HCT116 (cell line): ENCODE data around the gene FNBP1L. TPM values are rescaled to one million over a fixed set of nuclear protein-coding genes. Genes with fewer than 3 reads are reported as not detected.

Experiments used
- ATAC-seq: fragments of 200-7000 bp; cut with Tn5 transposase; 2 replicates; pipeline ENCODE4 v1.9.1; 2020; ENCODE audit warnings: mild to moderate bottlenecking, moderate library complexity
- BruUV-seq: library from RNA; stranded (reverse); fragments of 400-500 nt; replicated peaks from 2 replicates; lab custom pipeline; 2021; lab: Mats Ljungman, UMichigan
- CTCF ChIA-PET: fragments of 300-600 bp; sonication (Branson Sonifier 250); formaldehyde crosslinking; loops from one replicate; lab custom pipeline; 2021; ENCODE audit warnings: antibody characterized with exemption; lab: Charles Lee
- POLR2A ChIA-PET: fragments of 300-600, 350-600 bp; sonication (Branson Sonifier 250); formaldehyde crosslinking; loops from one replicate; lab custom pipeline; 2021; ENCODE audit warnings: antibody characterized with exemption; lab: Charles Lee
- RAD21 ChIA-PET, 2 experiments: fragments of 300-600 bp; sonication (Branson Sonifier 250); formaldehyde crosslinking; loops; one replicate each; lab custom pipeline; 2023; ENCODE audit warnings: low total read pairs in 2 of 2; ENCODE audit not compliant: uncharacterized antibody in 2 of 2, unreplicated experiment in 2 of 2, low non-redundant PET in 1 of 2; lab: Charles Lee
- DNase-seq: peaks from one replicate; pipeline ENCODE4 v3.0.0-alpha.2; 2010; ENCODE audit warnings: low read depth, low spot score
- H2AFZ ChIP-seq: fragments of 200-600 bp; shearing (Covaris generic), sonication (generic); 2 replicates; pipeline ENCODE4 v1.6.1; 2017; ENCODE audit warnings: low read depth, mixed run types, mixed read lengths, antibody characterized with exemption, low read length; ENCODE audit not compliant: poor library complexity, severe bottlenecking
- H3K27ac ChIP-seq: 2 replicates; pipeline ENCODE4 v1.5.1; 2012; ENCODE audit warnings: low read depth, low read length
- H3K27me3 ChIP-seq: fragments of 200-600 bp; sonication (generic); 2 replicates; pipeline ENCODE4 v1.6.1; 2016; ENCODE audit warnings: mixed run types, low read length, mixed read lengths; ENCODE audit not compliant: insufficient read depth
- H3K36me3 ChIP-seq, 2 experiments: fragments of 200-500 bp in 1 of 2; fragments of 200-600 bp in 1 of 2; sonication (Bioruptor generic) in 1 of 2; sonication (generic) in 1 of 2; 2 replicates each; pipeline versions ENCODE4 v1.5.1 to v1.6.1; 2014 to 2016; ENCODE audit warnings: low read length in 2 of 2, inconsistent platforms in 1 of 2, mixed read lengths in 1 of 2, mixed run types in 1 of 2; ENCODE audit not compliant: insufficient read depth in 2 of 2, control insufficient read depth in 1 of 2
- H3K4me1 ChIP-seq, 2 experiments: fragments of 200-600 bp in 1 of 2; sonication (generic) in 1 of 2; 2 replicates each; pipeline versions ENCODE4 v1.5.1 to v1.6.1; 2012 to 2017; ENCODE audit warnings: low read length in 2 of 2, inconsistent platforms in 1 of 2, mild to moderate bottlenecking in 1 of 2, mixed read lengths in 1 of 2, mixed run types in 1 of 2, moderate library complexity in 1 of 2; ENCODE audit not compliant: insufficient read depth in 2 of 2, control insufficient read depth in 1 of 2
- H3K4me2 ChIP-seq: fragments of 200-600 bp; sonication (generic); 2 replicates; pipeline ENCODE4 v1.6.1; 2017; ENCODE audit warnings: mixed run types, low read length, mixed read lengths
- H3K4me3 ChIP-seq, 2 experiments: fragments of 200-600 bp in 1 of 2; sonication (generic) in 1 of 2; replicated peaks in 1 of 2; 2 replicates each; pipeline ENCODE4 v1.5.1; 2011 to 2016; ENCODE audit warnings: low read length in 2 of 2, control low read depth in 1 of 2, low read depth in 1 of 2, mild to moderate bottlenecking in 1 of 2, mixed read lengths in 1 of 2, mixed run types in 1 of 2
- H3K79me2 ChIP-seq: fragments of 200-600 bp; sonication (generic); 2 replicates; pipeline ENCODE4 v1.6.1; 2017; ENCODE audit warnings: mild to moderate bottlenecking, mixed run types, low read length, moderate library complexity, mixed read lengths; ENCODE audit not compliant: insufficient read depth
- H3K9ac ChIP-seq: fragments of 200-600 bp; sonication (generic); 2 replicates; pipeline ENCODE4 v1.6.1; 2016; ENCODE audit warnings: low read length, mixed read lengths
- H3K9me2 ChIP-seq: fragments of 200-600 bp; sonication (generic), shearing (Covaris generic); 2 replicates; pipeline ENCODE4 v1.6.1; 2017; ENCODE audit warnings: mixed run types, mild to moderate bottlenecking, moderate library complexity; ENCODE audit not compliant: insufficient read depth
- H3K9me3 ChIP-seq, 2 experiments: fragments of 200-500 bp in 1 of 2; fragments of 200-600 bp in 1 of 2; sonication (Bioruptor generic) in 1 of 2; sonication (generic) in 1 of 2; 2 replicates each; pipeline ENCODE4 v1.6.1; 2014 to 2017; ENCODE audit warnings: low read length in 2 of 2, mixed read lengths in 2 of 2, inconsistent platforms in 1 of 2, low read depth in 1 of 2, mild to moderate bottlenecking in 1 of 2, mixed run types in 1 of 2, moderate library complexity in 1 of 2; ENCODE audit not compliant: control insufficient read depth in 1 of 2, insufficient read depth in 1 of 2
- H4K20me1 ChIP-seq: fragments of 200-600 bp; sonication (generic), shearing (Covaris generic); 2 replicates; pipeline ENCODE4 v1.6.1; 2017; ENCODE audit warnings: mixed run types, mild to moderate bottlenecking, moderate library complexity; ENCODE audit not compliant: insufficient read depth
- ATF3 ChIP-seq: IDR thresholded peaks from 2 replicates; pipeline ENCODE4 v1.6.1; 2012
- CBX3 ChIP-seq: IDR thresholded peaks from 2 replicates; pipeline ENCODE4 v1.6.1; 2012; ENCODE audit warnings: low read depth
- CEBPB ChIP-seq: IDR thresholded peaks from 2 replicates; pipeline ENCODE4 v1.6.1; 2012; ENCODE audit warnings: low read depth
- EGR1 ChIP-seq: IDR thresholded peaks from 2 replicates; pipeline ENCODE4 v1.6.1; 2012; ENCODE audit warnings: low read depth
- EZH2 ChIP-seq: fragments of 200-600 bp; sonication (generic); IDR thresholded peaks from 2 replicates; pipeline ENCODE4 v1.6.1; 2017; ENCODE audit warnings: antibody characterized with exemption, mixed run types
- EZH2phosphoT487 ChIP-seq: fragments of 200-600 bp; IDR thresholded peaks from 2 replicates; pipeline ENCODE4 v1.6.1; 2018; ENCODE audit warnings: antibody characterized with exemption, borderline replicate concordance
- FOSL1 ChIP-seq: IDR thresholded peaks from 2 replicates; pipeline ENCODE4 v1.6.1; 2012; ENCODE audit warnings: low read depth
- JUND ChIP-seq: IDR thresholded peaks from 2 replicates; pipeline ENCODE4 v1.6.1; 2012
- POLR2A ChIP-seq: IDR thresholded peaks from 2 replicates; pipeline ENCODE4 v1.7.0; 2011; ENCODE audit warnings: borderline replicate concordance; ENCODE audit not compliant: insufficient read depth, insufficient read length; ENCODE audit errors: extremely low read depth
- POLR2AphosphoS5 ChIP-seq: IDR thresholded peaks from 2 replicates; pipeline ENCODE4 v1.6.1; 2011; ENCODE audit warnings: mild to moderate bottlenecking, low read depth, low read length, moderate library complexity
- SIN3A ChIP-seq: IDR thresholded peaks from 2 replicates; pipeline ENCODE4 v1.6.1; 2012; ENCODE audit warnings: low read depth
- SP1 ChIP-seq: IDR thresholded peaks from 2 replicates; pipeline ENCODE4 v1.6.1; 2012; ENCODE audit warnings: low read depth
- SRF ChIP-seq: IDR thresholded peaks from 2 replicates; pipeline ENCODE4 v1.6.1; 2012; ENCODE audit warnings: low read depth
- YY1 ChIP-seq: IDR thresholded peaks from 2 replicates; pipeline ENCODE4 v1.6.1; 2011; ENCODE audit warnings: low read length, low read depth, moderate library complexity, mild to moderate bottlenecking; ENCODE audit not compliant: insufficient replicate concordance; ENCODE audit errors: extremely low read depth
- intact Hi-C: fragments of 100-400 bp; cut with micrococcal nuclease; formaldehyde crosslinking; loops from 2 replicates; pipeline ENCODE4 v1.10.0; 2022
- total RNA-seq: library from RNA; stranded (reverse); gene quantifications from one replicate; pipeline ENCODE4 v1.2.1, GENCODE V29; 2021; ENCODE audit not compliant: unreplicated experiment
- TF ChIP-seq, protein P1 (sequence below): IDR thresholded peaks from 2 replicates; pipeline ENCODE4 v1.6.1; 2012; ENCODE audit warnings: low read depth
- TF ChIP-seq, protein P2 (sequence below): IDR thresholded peaks from 2 replicates; pipeline ENCODE4 v1.6.1; 2011; ENCODE audit warnings: mild to moderate bottlenecking, low read length, moderate library complexity; ENCODE audit not compliant: insufficient replicate concordance; ENCODE audit errors: extremely low read depth
- TF ChIP-seq, protein P3 (sequence below), 3 experiments: fragments of 200-600 bp in 1 of 3; sonication (generic) in 1 of 3; IDR thresholded peaks in 2 of 3; conservative IDR thresholded peaks in 1 of 3; 2 replicates each; pipeline ENCODE4 v1.5.1; 2012 to 2017; ENCODE audit warnings: low read depth in 2 of 3, low read length in 2 of 3, antibody characterized with exemption in 1 of 3, borderline replicate concordance in 1 of 3, control low read depth in 1 of 3, mild to moderate bottlenecking in 1 of 3, mixed read lengths in 1 of 3, mixed run types in 1 of 3, moderate library complexity in 1 of 3; ENCODE audit not compliant: insufficient read depth in 1 of 3

The FNBP1L gene
- total RNA-seq, 1 experiment from 2014 or later, result 26.1 TPM

DNA sequence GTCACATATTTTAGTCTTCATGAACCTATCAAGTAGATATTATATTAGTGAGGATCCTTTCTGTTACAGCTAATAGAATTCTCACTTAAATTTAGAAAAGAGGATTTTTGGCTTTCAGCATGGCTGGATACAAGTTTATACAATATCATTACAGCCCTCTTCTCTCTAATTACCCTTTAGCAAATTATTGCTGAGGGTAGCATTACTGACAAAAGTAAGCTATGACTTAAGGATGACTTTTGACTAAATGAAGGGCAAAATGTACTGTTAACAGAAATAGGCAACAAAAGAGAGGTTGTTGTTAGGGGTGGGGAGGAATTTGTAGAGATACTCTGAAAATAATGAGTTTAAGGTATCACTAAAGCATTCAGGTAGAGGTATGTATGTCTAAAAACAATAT lies 85.8 kb downstream of the FNBP1L start:
- Histone ChIP-seq H3K4me2 (no peak overlapping the region), H3K4me3 (no peak overlapping the region), H3K79me2 (no peaks in the 10 kb centered on the region), H3K36me3 (peaks cover 0 to 6% of the 10 kb centered on the region in 2 experiments; a peak in 1 of 4 replicates), H3K9me3 (no peaks in the 10 kb centered on the region), H2AFZ (no peak overlapping the region), H3K9ac (no peak overlapping the region), H3K4me1 (no peaks in the 10 kb centered on the region), H4K20me1 (no peaks in the 10 kb centered on the region), H3K27me3 (no peaks in the 10 kb centered on the region), H3K9me2 (no peaks in the 10 kb centered on the region), H3K27ac (no peak overlapping the region)
- POLR2A ChIA-PET, result no interaction called here
- no TSS peak for BruUV-seq
- RAD21 ChIA-PET, result no interaction called here
- ATAC-seq (no peak), DNase-seq (no peak)
- TF ChIP-seq POLR2A (no peak), EZH2phosphoT487 (no peak), CEBPB (no peak), CBX3 (no peak), EZH2 (no peak), SIN3A (no peak), YY1 (no peak), EGR1 (no peak), SP1 (no peak), POLR2AphosphoS5 (no peak), FOSL1 (no peak), ATF3 (no peak), JUND (no peak), SRF (no peak)
- TF ChIP-seq, protein P1, sequence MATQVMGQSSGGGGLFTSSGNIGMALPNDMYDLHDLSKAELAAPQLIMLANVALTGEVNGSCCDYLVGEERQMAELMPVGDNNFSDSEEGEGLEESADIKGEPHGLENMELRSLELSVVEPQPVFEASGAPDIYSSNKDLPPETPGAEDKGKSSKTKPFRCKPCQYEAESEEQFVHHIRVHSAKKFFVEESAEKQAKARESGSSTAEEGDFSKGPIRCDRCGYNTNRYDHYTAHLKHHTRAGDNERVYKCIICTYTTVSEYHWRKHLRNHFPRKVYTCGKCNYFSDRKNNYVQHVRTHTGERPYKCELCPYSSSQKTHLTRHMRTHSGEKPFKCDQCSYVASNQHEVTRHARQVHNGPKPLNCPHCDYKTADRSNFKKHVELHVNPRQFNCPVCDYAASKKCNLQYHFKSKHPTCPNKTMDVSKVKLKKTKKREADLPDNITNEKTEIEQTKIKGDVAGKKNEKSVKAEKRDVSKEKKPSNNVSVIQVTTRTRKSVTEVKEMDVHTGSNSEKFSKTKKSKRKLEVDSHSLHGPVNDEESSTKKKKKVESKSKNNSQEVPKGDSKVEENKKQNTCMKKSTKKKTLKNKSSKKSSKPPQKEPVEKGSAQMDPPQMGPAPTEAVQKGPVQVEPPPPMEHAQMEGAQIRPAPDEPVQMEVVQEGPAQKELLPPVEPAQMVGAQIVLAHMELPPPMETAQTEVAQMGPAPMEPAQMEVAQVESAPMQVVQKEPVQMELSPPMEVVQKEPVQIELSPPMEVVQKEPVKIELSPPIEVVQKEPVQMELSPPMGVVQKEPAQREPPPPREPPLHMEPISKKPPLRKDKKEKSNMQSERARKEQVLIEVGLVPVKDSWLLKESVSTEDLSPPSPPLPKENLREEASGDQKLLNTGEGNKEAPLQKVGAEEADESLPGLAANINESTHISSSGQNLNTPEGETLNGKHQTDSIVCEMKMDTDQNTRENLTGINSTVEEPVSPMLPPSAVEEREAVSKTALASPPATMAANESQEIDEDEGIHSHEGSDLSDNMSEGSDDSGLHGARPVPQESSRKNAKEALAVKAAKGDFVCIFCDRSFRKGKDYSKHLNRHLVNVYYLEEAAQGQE, result no peak
- TF ChIP-seq, protein P2, sequence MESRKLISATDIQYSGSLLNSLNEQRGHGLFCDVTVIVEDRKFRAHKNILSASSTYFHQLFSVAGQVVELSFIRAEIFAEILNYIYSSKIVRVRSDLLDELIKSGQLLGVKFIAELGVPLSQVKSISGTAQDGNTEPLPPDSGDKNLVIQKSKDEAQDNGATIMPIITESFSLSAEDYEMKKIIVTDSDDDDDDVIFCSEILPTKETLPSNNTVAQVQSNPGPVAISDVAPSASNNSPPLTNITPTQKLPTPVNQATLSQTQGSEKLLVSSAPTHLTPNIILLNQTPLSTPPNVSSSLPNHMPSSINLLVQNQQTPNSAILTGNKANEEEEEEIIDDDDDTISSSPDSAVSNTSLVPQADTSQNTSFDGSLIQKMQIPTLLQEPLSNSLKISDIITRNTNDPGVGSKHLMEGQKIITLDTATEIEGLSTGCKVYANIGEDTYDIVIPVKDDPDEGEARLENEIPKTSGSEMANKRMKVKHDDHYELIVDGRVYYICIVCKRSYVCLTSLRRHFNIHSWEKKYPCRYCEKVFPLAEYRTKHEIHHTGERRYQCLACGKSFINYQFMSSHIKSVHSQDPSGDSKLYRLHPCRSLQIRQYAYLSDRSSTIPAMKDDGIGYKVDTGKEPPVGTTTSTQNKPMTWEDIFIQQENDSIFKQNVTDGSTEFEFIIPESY, result no peak
- TF ChIP-seq, protein P3, sequence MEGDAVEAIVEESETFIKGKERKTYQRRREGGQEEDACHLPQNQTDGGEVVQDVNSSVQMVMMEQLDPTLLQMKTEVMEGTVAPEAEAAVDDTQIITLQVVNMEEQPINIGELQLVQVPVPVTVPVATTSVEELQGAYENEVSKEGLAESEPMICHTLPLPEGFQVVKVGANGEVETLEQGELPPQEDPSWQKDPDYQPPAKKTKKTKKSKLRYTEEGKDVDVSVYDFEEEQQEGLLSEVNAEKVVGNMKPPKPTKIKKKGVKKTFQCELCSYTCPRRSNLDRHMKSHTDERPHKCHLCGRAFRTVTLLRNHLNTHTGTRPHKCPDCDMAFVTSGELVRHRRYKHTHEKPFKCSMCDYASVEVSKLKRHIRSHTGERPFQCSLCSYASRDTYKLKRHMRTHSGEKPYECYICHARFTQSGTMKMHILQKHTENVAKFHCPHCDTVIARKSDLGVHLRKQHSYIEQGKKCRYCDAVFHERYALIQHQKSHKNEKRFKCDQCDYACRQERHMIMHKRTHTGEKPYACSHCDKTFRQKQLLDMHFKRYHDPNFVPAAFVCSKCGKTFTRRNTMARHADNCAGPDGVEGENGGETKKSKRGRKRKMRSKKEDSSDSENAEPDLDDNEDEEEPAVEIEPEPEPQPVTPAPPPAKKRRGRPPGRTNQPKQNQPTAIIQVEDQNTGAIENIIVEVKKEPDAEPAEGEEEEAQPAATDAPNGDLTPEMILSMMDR (IDR thresholded peaks at IDR 0.05 in 2 of 3, conservative IDR thresholded peaks at IDR 0.05 in 1 of 3; ENCODE audit: borderline replicate concordance in 1 of 3, insufficient read depth in 1 of 3, low read depth in 2 of 3, low read length in 2 of 3), result no peak
- CTCF ChIA-PET, result no interaction called here
- intact Hi-C loops, result no loop called here
